ENCODE data around the gene MAPK10.
A peak's percentile ranks its signal among the peaks of the same experiment; 100 is the strongest.

The MAPK10 gene

GRCh38 chr4:86019362-86019761 lies 340.5 kb downstream of the MAPK10 start:
- TF ChIP-seq, protein P1, sequence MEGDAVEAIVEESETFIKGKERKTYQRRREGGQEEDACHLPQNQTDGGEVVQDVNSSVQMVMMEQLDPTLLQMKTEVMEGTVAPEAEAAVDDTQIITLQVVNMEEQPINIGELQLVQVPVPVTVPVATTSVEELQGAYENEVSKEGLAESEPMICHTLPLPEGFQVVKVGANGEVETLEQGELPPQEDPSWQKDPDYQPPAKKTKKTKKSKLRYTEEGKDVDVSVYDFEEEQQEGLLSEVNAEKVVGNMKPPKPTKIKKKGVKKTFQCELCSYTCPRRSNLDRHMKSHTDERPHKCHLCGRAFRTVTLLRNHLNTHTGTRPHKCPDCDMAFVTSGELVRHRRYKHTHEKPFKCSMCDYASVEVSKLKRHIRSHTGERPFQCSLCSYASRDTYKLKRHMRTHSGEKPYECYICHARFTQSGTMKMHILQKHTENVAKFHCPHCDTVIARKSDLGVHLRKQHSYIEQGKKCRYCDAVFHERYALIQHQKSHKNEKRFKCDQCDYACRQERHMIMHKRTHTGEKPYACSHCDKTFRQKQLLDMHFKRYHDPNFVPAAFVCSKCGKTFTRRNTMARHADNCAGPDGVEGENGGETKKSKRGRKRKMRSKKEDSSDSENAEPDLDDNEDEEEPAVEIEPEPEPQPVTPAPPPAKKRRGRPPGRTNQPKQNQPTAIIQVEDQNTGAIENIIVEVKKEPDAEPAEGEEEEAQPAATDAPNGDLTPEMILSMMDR (conservative IDR thresholded peaks at IDR 0.05; ENCODE audit: low read length) = no peak
- Histone ChIP-seq H3K9me3 (ENCODE audit: insufficient read depth, low read depth, low read length) (no peaks in the 10 kb centered on the region), H4K20me1 (ENCODE audit: insufficient read depth, low read length, poor library complexity, severe bottlenecking) (no peaks in the 10 kb centered on the region), H3K4me2 (ENCODE audit: low read depth, low read length, poor library complexity, severe bottlenecking) (no peak overlapping the region), H2AFZ (ENCODE audit: low read length) (no peak overlapping the region), H3K4me1 (ENCODE audit: insufficient read depth, low read length, poor library complexity, severe bottlenecking) (peaks cover 21% of the 10 kb centered on the region), H3K36me3 (ENCODE audit: insufficient read depth, low read length) (no peaks in the 10 kb centered on the region), H3K9ac (ENCODE audit: low read depth, low read length, poor library complexity, severe bottlenecking) (no peak overlapping the region), H3K27me3 (ENCODE audit: insufficient read depth, low read length, poor library complexity, severe bottlenecking) (no peaks in the 10 kb centered on the region), H3F3A (ENCODE audit: low read depth) (no peaks in the 10 kb centered on the region), H3K79me2 (ENCODE audit: insufficient read depth, low read length) (no peaks in the 10 kb centered on the region), H3K9me2 (replicated peaks; ENCODE audit: low read depth, low read length) (no peaks in the 10 kb centered on the region), H3K4me3 (ENCODE audit: low read length, poor library complexity, severe bottlenecking) (no peak overlapping the region)

DNA sequence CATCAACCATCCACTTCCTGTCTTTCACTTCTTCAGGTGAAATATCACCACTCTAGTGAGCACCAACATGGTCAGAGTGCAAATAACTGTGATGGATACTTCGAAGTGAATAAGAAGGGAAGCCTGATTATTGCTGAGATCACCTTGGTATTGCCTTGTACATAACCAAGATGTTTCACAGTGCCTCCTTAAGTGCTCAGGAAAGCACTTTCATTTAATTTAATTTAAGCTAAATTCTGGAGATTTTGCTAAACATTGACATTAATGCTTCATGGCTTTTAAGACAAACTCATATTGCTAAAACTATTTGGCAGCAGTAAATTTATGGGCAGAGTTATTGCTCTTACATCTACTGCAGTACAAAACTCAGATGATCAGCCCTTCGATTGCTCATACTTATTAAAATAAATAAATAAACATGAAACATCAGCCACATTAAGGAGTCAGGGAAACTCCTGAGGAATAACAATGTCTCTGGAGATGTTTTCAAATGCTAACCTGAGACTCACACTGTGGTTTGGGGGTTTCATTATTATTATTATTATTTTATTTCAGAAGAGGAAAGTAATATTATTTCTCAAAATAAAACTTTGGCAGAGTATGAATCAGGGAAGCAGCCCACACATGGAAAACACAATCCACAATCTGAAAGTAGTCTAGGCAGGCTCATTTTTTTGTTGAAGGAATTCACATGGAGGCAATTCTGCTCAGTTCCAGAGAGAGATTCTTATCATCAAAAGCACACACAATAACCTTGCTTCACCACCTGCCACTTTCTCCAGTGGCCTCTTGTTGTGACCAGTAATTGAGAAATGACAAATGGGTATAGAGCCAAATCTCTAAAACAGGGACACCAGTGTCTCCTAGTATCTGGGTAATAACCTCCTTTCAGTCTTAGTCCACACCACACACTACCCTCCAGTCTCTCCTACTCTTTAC lies 344.2 kb downstream of the MAPK10 start:
- Histone ChIP-seq H4K20me1 (ENCODE audit: insufficient read depth, low read length, poor library complexity, severe bottlenecking) (no peaks in the 10 kb centered on the region), H3K36me3 (ENCODE audit: insufficient read depth, low read length) (no peaks in the 10 kb centered on the region), H3K4me1 (ENCODE audit: insufficient read depth, low read length, poor library complexity, severe bottlenecking) (peaks cover 17% of the 10 kb centered on the region), H3K4me3 (ENCODE audit: low read length, poor library complexity, severe bottlenecking) (no peak overlapping the region), H3F3A (ENCODE audit: low read depth) (no peaks in the 10 kb centered on the region), H3K27me3 (ENCODE audit: insufficient read depth, low read length, poor library complexity, severe bottlenecking) (no peaks in the 10 kb centered on the region), H3K9me3 (ENCODE audit: insufficient read depth, low read depth, low read length) (no peaks in the 10 kb centered on the region), H2AFZ (ENCODE audit: low read length) (peak overlapping the region; percentile 37; the same call in 1 of the 2 replicates), H3K4me2 (ENCODE audit: low read depth, low read length, poor library complexity, severe bottlenecking) (no peak overlapping the region), H3K79me2 (ENCODE audit: insufficient read depth, low read length) (no peaks in the 10 kb centered on the region), H3K9me2 (replicated peaks; ENCODE audit: low read depth, low read length) (no peaks in the 10 kb centered on the region), H3K9ac (ENCODE audit: low read depth, low read length, poor library complexity, severe bottlenecking) (no peak overlapping the region)
- TF ChIP-seq, protein P1 (conservative IDR thresholded peaks at IDR 0.05; ENCODE audit: low read length) = no peak
- TF ChIP-seq EZH2phosphoT487 (IDR thresholded peaks at IDR 0.05; ENCODE audit: borderline replicate concordance) = no peak

DNA sequence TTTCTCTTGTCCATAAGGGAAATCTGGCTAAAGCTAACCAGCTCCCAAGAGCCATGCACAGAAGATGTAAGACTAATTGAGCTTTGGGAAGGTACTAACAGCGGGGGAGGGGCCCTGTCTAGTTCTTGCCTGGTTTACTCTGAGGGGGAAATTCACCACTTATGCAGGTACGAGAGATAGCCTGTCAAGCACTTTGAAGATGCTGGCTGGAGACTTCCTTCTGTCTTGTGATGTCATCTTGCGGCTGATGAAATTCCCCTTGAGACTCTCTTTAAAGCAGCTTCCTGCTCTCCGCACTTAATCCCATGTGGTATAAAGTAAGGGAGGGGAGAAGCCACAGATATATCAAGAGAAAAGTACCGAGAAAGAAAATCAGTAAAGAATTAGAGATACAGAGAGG lies 345.3 kb downstream of the MAPK10 start:
- no peaks in the 10 kb centered on the region for H3K9me3 ChIP-seq (ENCODE audit: insufficient read depth, low read depth, low read length)
- H3K79me2 ChIP-seq (ENCODE audit: insufficient read depth, low read length) = no peaks in the 10 kb centered on the region
- H2AFZ ChIP-seq (ENCODE audit: low read length) = no peak overlapping the region
- no peak overlapping the region for H3K9ac ChIP-seq (ENCODE audit: low read depth, low read length, poor library complexity, severe bottlenecking)
- H3K4me1 ChIP-seq (ENCODE audit: insufficient read depth, low read length, poor library complexity, severe bottlenecking) = peaks cover 12% of the 10 kb centered on the region
- H3K4me2 ChIP-seq (ENCODE audit: low read depth, low read length, poor library complexity, severe bottlenecking) = no peak overlapping the region
- H3K9me2 ChIP-seq (replicated peaks; ENCODE audit: low read depth, low read length) = no peaks in the 10 kb centered on the region
- H3K27me3 ChIP-seq (ENCODE audit: insufficient read depth, low read length, poor library complexity, severe bottlenecking) = no peaks in the 10 kb centered on the region
- H4K20me1 ChIP-seq (ENCODE audit: insufficient read depth, low read length, poor library complexity, severe bottlenecking) = no peaks in the 10 kb centered on the region
- TF ChIP-seq, protein P1 (conservative IDR thresholded peaks at IDR 0.05; ENCODE audit: low read length) = no peak
- H3F3A ChIP-seq (ENCODE audit: low read depth) = no peaks in the 10 kb centered on the region
- H3K4me3 ChIP-seq (ENCODE audit: low read length, poor library complexity, severe bottlenecking) = no peak overlapping the region
- H3K36me3 ChIP-seq (ENCODE audit: insufficient read depth, low read length) = no peaks in the 10 kb centered on the region

Measured in Loucy (cell line).